GM18502 (cell line): ENCODE results near the gene ZNF256.

ENCODE experiments used
- ATAC-seq: cut with Tn5 transposase; IDR thresholded peaks from one replicate; pipeline ENCODE4 v1.9.1; 2021; ENCODE audit warnings: mild to moderate bottlenecking; ENCODE audit not compliant: unreplicated experiment, poor library complexity

The ZNF256 gene

GRCh38 chr19:57947419-57948134, at the start of gene ZNF256:
TSS of gene ZNF256 (minus strand) at chr19:57947706. CDS start at chr19:57947474, 232 bp downstream.
- ATAC-seq: peak; percentile 90

- no peak for ATAC-seq
Observed at GRCh38 chr19:57992841-57993240, 45.3 kb upstream of the ZNF256 start.

- no peak for ATAC-seq
Observed at GRCh38 chr19:57978586-57979289, 31.2 kb upstream of the ZNF256 start.

- no peak for ATAC-seq
Observed at GRCh38 chr19:57974434-57974833, 26.9 kb upstream of the ZNF256 start, which contains the start of gene C19orf18. TSS of gene C19orf18 (minus strand) at chr19:57974534. CDS start at chr19:57974432, 102 bp downstream.

- ATAC-seq: no peak
Observed at GRCh38 chr19:57964761-57965160, 17.3 kb upstream of the ZNF256 start.

GRCh38 chr19:57961785-57962184, 14.3 kb upstream of the ZNF256 start:
- no peak for ATAC-seq

- no peak for ATAC-seq
Observed at GRCh38 chr19:57954996-57955395, 7.5 kb upstream of the ZNF256 start.

GRCh38 chr19:57949702-57950101, 2.2 kb upstream of the ZNF256 start:
- ATAC-seq: no peak

GRCh38 chr19:57949296-57949695, 1.8 kb upstream of the ZNF256 start:
- ATAC-seq: no peak

- peak; percentile 33 for ATAC-seq
Observed at GRCh38 chr19:57947088-57947418, 453 bp downstream of the ZNF256 start.

- no peak for ATAC-seq
Observed at GRCh38 chr19:57946316-57946715, 1.2 kb downstream of the ZNF256 start.

- no peak for ATAC-seq
Observed at GRCh38 chr19:57941593-57941992, 5.9 kb downstream of the ZNF256 start.

- ATAC-seq: no peak
Observed at GRCh38 chr19:57935731-57936130, 11.8 kb downstream of the ZNF256 start.

- ATAC-seq: peak; percentile 67
Observed at GRCh38 chr19:57934820-57935665, 12.5 kb downstream of the ZNF256 start, which contains the start of gene ZNF418. TSS of gene ZNF418 (minus strand) at chr19:57935402. CDS start at chr19:57933822, 1,580 bp downstream.

GRCh38 chr19:57927587-57927986, 19.9 kb downstream of the ZNF256 start:
- ATAC-seq: no peak

GRCh38 chr19:57916168-57916995, 31.1 kb downstream of the ZNF256 start, which contains the start of gene ZNF417:
TSS of gene ZNF417 (minus strand) at chr19:57916592. CDS start at chr19:57916411, 181 bp downstream.
- ATAC-seq: peak; percentile 98

- ATAC-seq: no peak
Observed at GRCh38 chr19:57914531-57914930, 33.0 kb downstream of the ZNF256 start.

GRCh38 chr19:57907394-57907793, 40.1 kb downstream of the ZNF256 start:
- no peak for ATAC-seq

- no peak for ATAC-seq
Observed at GRCh38 chr19:57905258-57905657, 42.2 kb downstream of the ZNF256 start.
